ENCODE measurements around the gene TSPEAR.
"Not testable (repeated sequence)": the region's sequence is repeated elsewhere in the genome, so short reads cannot be mapped to it uniquely, and the experiment has no call there.

The TSPEAR gene

GRCh38 chr21:44613386-44614155 lies 97.8 kb downstream of the TSPEAR start:
- no peak for DNase-seq (ENCODE audit: low spot score)
- Histone ChIP-seq H3K4me3 (no peak overlapping the region), H3K27ac (no peak overlapping the region)
- no peak for TF ChIP-seq CTCF (IDR thresholded peaks at IDR 0.05)

- no peak for DNase-seq (ENCODE audit: low spot score)
- Histone ChIP-seq H3K4me3 (no peak overlapping the region), H3K27ac (no peak overlapping the region)
- TF ChIP-seq CTCF (IDR thresholded peaks at IDR 0.05) = no peak
Measured at GRCh38 chr21:44612669-44613229, 98.6 kb downstream of the TSPEAR start.

- no peak for DNase-seq (ENCODE audit: low spot score)
- Histone ChIP-seq H3K27ac (no peak within 1 kb of the TSS), H3K4me3 (no peak within 1 kb of the TSS)
- TF ChIP-seq CTCF (IDR thresholded peaks at IDR 0.05) = no peak
Measured at GRCh38 chr21:44612029-44612486, 99.3 kb downstream of the TSPEAR start, which contains the start of gene KRTAP10-8. Gene KRTAP10-8, plus strand, starts transcription at chr21:44612079. Its CDS starts 22 bp downstream, at chr21:44612101.

DNA sequence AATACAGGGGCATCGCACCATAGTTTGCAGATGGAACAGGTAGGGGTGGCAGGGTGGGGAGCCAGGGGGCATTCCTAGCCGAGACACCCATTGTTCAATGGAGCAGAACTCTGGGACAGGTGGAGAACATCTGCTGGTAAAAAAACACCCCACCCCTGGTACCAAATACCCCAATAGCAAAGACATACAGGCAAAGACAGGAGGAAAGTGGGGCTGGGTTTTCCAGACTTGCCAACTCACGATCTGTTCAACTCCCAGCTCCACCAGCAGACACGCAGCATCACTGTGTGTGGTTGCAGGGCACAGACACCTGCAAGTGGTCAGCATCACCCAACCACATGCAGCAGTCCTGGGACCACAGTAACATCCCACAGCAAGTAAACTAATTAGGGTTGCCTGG lies 99.8 kb downstream of the TSPEAR start:
- no peak for DNase-seq (ENCODE audit: low spot score)
- no peak for TF ChIP-seq CTCF (IDR thresholded peaks at IDR 0.05)

GRCh38 chr21:44610157-44610843 lies 101.1 kb downstream of the TSPEAR start:
- DNase-seq (ENCODE audit: low spot score); H3K27ac ChIP-seq; H3K4me3 ChIP-seq: not testable (repeated sequence)

More for the DNA sequence above, 99.8 kb downstream of the TSPEAR start:
- H3K27ac ChIP-seq = no peak overlapping the region
- no peak overlapping the region for H3K4me3 ChIP-seq

DNA sequence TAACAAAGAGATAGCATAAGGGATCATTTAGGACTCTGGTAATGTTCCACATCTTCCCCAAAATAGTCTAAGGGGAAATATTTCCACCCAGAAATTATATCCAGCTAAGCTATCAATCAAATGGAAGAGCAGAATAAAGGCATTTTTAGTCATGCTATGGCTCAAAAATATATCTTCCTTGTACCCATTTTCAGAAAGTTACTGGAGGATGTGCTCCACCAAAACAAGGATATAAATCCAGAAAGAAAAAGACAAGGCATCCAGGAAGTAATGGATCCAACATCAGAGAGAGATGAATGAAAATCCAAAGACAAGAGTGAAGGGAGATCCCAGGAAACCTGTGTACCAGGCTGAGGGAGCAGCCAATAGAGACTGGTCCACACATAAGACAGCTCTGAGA lies 102.2 kb downstream of the TSPEAR start:
- Histone ChIP-seq H3K27ac (no peak overlapping the region), H3K4me3 (no peak overlapping the region)
- no peak for DNase-seq (ENCODE audit: low spot score)
- TF ChIP-seq CTCF (IDR thresholded peaks at IDR 0.05) = no peak

GRCh38 chr21:44606495-44606894 lies 104.9 kb downstream of the TSPEAR start:
- DNase-seq (ENCODE audit: low spot score) = no peak
- TF ChIP-seq CTCF (IDR thresholded peaks at IDR 0.05) = no peak
- Histone ChIP-seq H3K27ac (no peak overlapping the region), H3K4me3 (no peak overlapping the region)
